K562 (cell line): ENCODE results near the gene ZNF556. TPM values are rescaled to one million over a fixed set of nuclear protein-coding genes. Genes with fewer than 3 reads are reported as not detected.

Source experiments
- BCLAF1 ChIP-seq, 2 experiments: fragments of 450-650 bp in 1 of 2; IDR thresholded peaks; 2 replicates each; pipeline ENCODE4 v1.6.1; 2011 to 2017; ENCODE audit warnings: low read depth in 2 of 2, antibody characterized with exemption in 1 of 2, borderline replicate concordance in 1 of 2, low read length in 1 of 2, mild to moderate bottlenecking in 1 of 2, mixed read lengths in 1 of 2; ENCODE audit not compliant: control insufficient read depth in 1 of 2
- CEBPB ChIP-seq: fragments of 450-650 bp; IDR thresholded peaks from 2 replicates; pipeline ENCODE4 v1.6.1; 2016; ENCODE audit warnings: missing genetic modification characterization, missing compliant biosample characterization
- CEBPG ChIP-seq, 3 experiments: fragments of 200-800 bp in 1 of 3; sonication (Bioruptor generic) in 1 of 3; sonication (generic) in 1 of 3; formaldehyde crosslinking in 1 of 3; IDR thresholded peaks in 2 of 3; conservative IDR thresholded peaks in 1 of 3; 2 replicates each; pipeline versions ENCODE4 v1.6.1 to v1.8.0; 2016 to 2022; ENCODE audit warnings: missing compliant biosample characterization in 2 of 3, missing genetic modification characterization in 2 of 3, mild to moderate bottlenecking in 1 of 3, missing genetic modification reagents in 1 of 3
- CTCF ChIP-seq, 3 experiments: IDR thresholded peaks in 2 of 3; conservative IDR thresholded peaks in 1 of 3; 2 replicates each; pipeline ENCODE4 v1.5.1; 2011 to 2012; ENCODE audit warnings: low read length in 3 of 3, mild to moderate bottlenecking in 3 of 3, control low read depth in 2 of 3, improper control_type of control experiment in 1 of 3, inconsistent platforms in 1 of 3, low read depth in 1 of 3, mixed read lengths in 1 of 3, moderate library complexity in 1 of 3; ENCODE audit not compliant: insufficient read depth in 2 of 3
- CUX1 ChIP-seq: fragments of 200-800 bp; sonication (Bioruptor generic); IDR thresholded peaks from 2 replicates; pipeline ENCODE4 v1.6.1; 2016; ENCODE audit warnings: missing genetic modification characterization, missing compliant biosample characterization
- ETV6 ChIP-seq, 3 experiments: fragments of 150-350 bp in 1 of 3; sonication (generic) in 1 of 3; formaldehyde crosslinking in 1 of 3; IDR thresholded peaks; 2 replicates each; pipeline versions ENCODE4 v1.6.1 to v1.8.0; 2014 to 2022; ENCODE audit warnings: borderline replicate concordance in 2 of 3, low read depth in 2 of 3, antibody characterized with exemption in 1 of 3, low read length in 1 of 3, mild to moderate bottlenecking in 1 of 3, missing genetic modification reagents in 1 of 3
- ID3 ChIP-seq, 2 experiments: fragments of 250-450 bp in 1 of 2; fragments of 450-650 bp in 1 of 2; sonication (Bioruptor Pico) in 1 of 2; IDR thresholded peaks; 2 replicates each; pipeline versions ENCODE4 v1.6.1 to v1.8.0; 2016 to 2021; ENCODE audit warnings: mild to moderate bottlenecking in 2 of 2, moderate library complexity in 2 of 2, missing compliant biosample characterization in 1 of 2, missing genetic modification characterization in 1 of 2
- KLF16 ChIP-seq: IDR thresholded peaks from 2 replicates; pipeline ENCODE4 v1.6.1; 2016; ENCODE audit warnings: antibody characterized with exemption
- MTA1 ChIP-seq: fragments of 450-650 bp; IDR thresholded peaks from 2 replicates; pipeline ENCODE4 v1.6.1; 2017; ENCODE audit warnings: borderline replicate concordance
- RAD21 ChIP-seq, 2 experiments: fragments of 250-450 bp in 1 of 2; fragments of 450-650 bp in 1 of 2; sonication (Bioruptor Pico) in 1 of 2; formaldehyde crosslinking in 1 of 2; IDR thresholded peaks in 1 of 2; conservative IDR thresholded peaks in 1 of 2; 2 replicates each; pipeline versions ENCODE4 v1.4.0 to v1.8.0; 2020 to 2022; ENCODE audit warnings: mild to moderate bottlenecking in 2 of 2, moderate library complexity in 1 of 2
- SMARCA4 ChIP-seq: fragments of 450-650 bp; IDR thresholded peaks from 2 replicates; pipeline ENCODE4 v1.6.1; 2016
- TRIM24 ChIP-seq, 2 experiments: fragments of 450-650 bp; IDR thresholded peaks; 2 replicates each; pipeline ENCODE4 v1.6.1; 2016
- TSC22D4 ChIP-seq: fragments of 450-650 bp; IDR thresholded peaks from 2 replicates; pipeline ENCODE4 v1.6.1; 2016; ENCODE audit warnings: missing genetic modification characterization, missing biosample characterization, control low read depth
- ZBTB8A ChIP-seq: fragments of 450-650 bp; IDR thresholded peaks from 2 replicates; pipeline ENCODE4 v1.6.1; 2018; ENCODE audit warnings: mild to moderate bottlenecking, moderate library complexity; ENCODE audit not compliant: partially characterized antibody
- ZNF253 ChIP-seq: fragments of 250-450 bp; sonication (Bioruptor Pico); conservative IDR thresholded peaks from 2 replicates; pipeline ENCODE4 v1.6.1; 2021; ENCODE audit warnings: mild to moderate bottlenecking
- polyA plus RNA-seq, 8 experiments: library from polyadenylated mRNA; depleted of rRNA in 4 of 8; stranded (reverse) in 5 of 8; unstranded in 3 of 8; fragments of >200 nt; fragmentation: Nextera tagmentation in 2 of 8; fragmentation: Illumina TruSeq in 1 of 8; extraction: Ambion mirVana in 2 of 8; extraction: Trizol in 1 of 8; gene quantifications; 2 replicates each; pipeline versions ENCODE4 v1.2.1 to v1.2.3, GENCODE V29; 2011 to 2014; ENCODE audit warnings: inconsistent platforms in 1 of 8, missing spikeins in 1 of 8
- total RNA-seq, 7 experiments: library from RNA; depleted of rRNA in 6 of 7; stranded (reverse); fragments of >200 nt in 6 of 7; fragmentation: Illumina TruSeq in 2 of 7; extraction: Trizol in 2 of 7; gene quantifications; 2 replicates each; pipeline versions ENCODE4 v1.2.1 to v1.2.3, GENCODE V29; 2011 to 2021; ENCODE audit warnings: low replicate concordance in 1 of 7

ZNF556 gene
- total and polyA plus RNA-seq, 9 of the 15 experiments (the other 6 are each of a cell fraction or from before 2014, with no cell fraction given): 0.01 to 0.36 (median 0.10) TPM; not detected in 1

GRCh38 chr19:2922987-2923386, 55.9 kb downstream of the ZNF556 start (continued):
- TF ChIP-seq CTCF (IDR thresholded peaks at IDR 0.05 in 2 of 3, conservative IDR thresholded peaks at IDR 0.05 in 1 of 3; ENCODE audit: insufficient read depth in 2 of 3, low read depth in 1 of 3, low read length in 3 of 3) (peak in 1 of 3 experiments; percentile 17; a peak in 1 of 6 replicates), TSC22D4 (tag) (no peak), SMARCA4 (no peak), BCLAF1 (IDR thresholded peaks at IDR 0.05; ENCODE audit: borderline replicate concordance in 1 of 2, control insufficient read depth in 1 of 2, low read depth in 2 of 2, low read length in 1 of 2) (no peak), MTA1 (no peak), CEBPB (tag) (peak; percentile 87), ID3 (CRISPR knock-in tag; IDR thresholded peaks at IDR 0.05) (no peak), ID3 (tag; IDR thresholded peaks at IDR 0.05) (no peak), RAD21 (CRISPR knock-in tag; conservative IDR thresholded peaks at IDR 0.05 in 1 of 2, IDR thresholded peaks at IDR 0.05 in 1 of 2) (no peak), ZBTB8A (no peak), ETV6 (IDR thresholded peaks at IDR 0.05; ENCODE audit: borderline replicate concordance in 1 of 2, low read depth in 2 of 2, low read length in 1 of 2) (no peak), ETV6 (CRISPR knock-in tag; IDR thresholded peaks at IDR 0.05; ENCODE audit: borderline replicate concordance) (no peak), CEBPG (CRISPR knock-in tag; IDR thresholded peaks at IDR 0.05) (peak; percentile 66), CEBPG (tag; conservative IDR thresholded peaks at IDR 0.05 in 1 of 2, IDR thresholded peaks at IDR 0.05 in 1 of 2) (peak; percentile 51 to 63; a peak in 3 of 4 replicates), KLF16 (no peak), ZNF253 (CRISPR knock-in tag) (no peak), CUX1 (CRISPR knock-in tag) (no peak), TRIM24 (IDR thresholded peaks at IDR 0.05) (0 out of 4 replicates have a peak, but pooled peaks of 1 of the 2 experiments have one; percentile 34)
